ENCODE results near the gene SYK. TPM values are rescaled to one million over a fixed set of nuclear protein-coding genes. Genes with fewer than 3 reads are reported as not detected.
"Not testable (repeated sequence)": the region's sequence is repeated elsewhere in the genome, so short reads cannot be mapped to it uniquely, and the experiment has no call there.

The SYK gene
- total and polyA plus RNA-seq, 2 donors (not counting 1 experiment from before 2014, with no cell fraction given): 60.3 to 242 TPM

GRCh38 chr9:90816690-90817089 lies 15.1 kb downstream of the SYK start:
- WGBS (ENCODE audit: insufficient coverage): no CpG with 5 or more reads among the region's 2 CpGs
- DNase-seq (no peak), ATAC-seq (ENCODE audit: low read depth) (no peak)
- Mint-ChIP-seq H3K9me3 (ENCODE audit: insufficient read depth) (peaks cover 3% of the 10 kb centered on the region), H3K27ac (peak overlapping the region; percentile 64), H3K4me1 (peaks cover 92% of the 10 kb centered on the region), H3K27me3 (no peaks in the 10 kb centered on the region), H3K4me3 (peak overlapping the region; percentile 12)
- no peak overlapping the region for H3K4me2 ChIP-seq (replicated peaks; ENCODE audit: low read depth, low read length, poor library complexity, severe bottlenecking)
- no peak overlapping the region for H3K9ac ChIP-seq (ENCODE audit: low read length)
- no peak overlapping the region for H2AFZ ChIP-seq (ENCODE audit: insufficient read depth, low read depth, low read length, poor library complexity, severe bottlenecking)
- H3K4me1 ChIP-seq (ENCODE audit: control insufficient read depth in 2 of 2, insufficient read depth in 2 of 2, low read length in 2 of 2): peaks cover 67 to 70% of the 10 kb centered on the region in 2 donors
- ChIA-PET CTCF (interaction anchor here (1.7 to 3.6 kb wide), 6 partner anchors 10 to 42 kb away, joined by 4 to 26 read pairs (median 10); partner anchors contain the start of gene SYK), POLR2A (interaction anchor here (1.2 to 2.7 kb wide), 3 partner anchors 10 to 15 kb away, joined by 4 to 21 read pairs (median 13); partner anchors contain the start of gene SYK)
- no peaks in the 10 kb centered on the region for H3K27me3 ChIP-seq (replicated peaks in 1 of 4; ENCODE audit: control extremely low read depth in 1 of 4, control insufficient read depth in 3 of 4, insufficient read depth in 4 of 4, low read length in 3 of 4)
- TF ChIP-seq CTCF (IDR thresholded peaks at IDR 0.05) (no peak), EZH2 (IDR thresholded peaks at IDR 0.05; ENCODE audit: borderline replicate concordance, insufficient read depth, low read depth, low read length, poor library complexity, severe bottlenecking) (no peak)
- peaks cover 40% of the 10 kb centered on the region for H4K20me1 ChIP-seq (ENCODE audit: control insufficient read depth, insufficient read depth, low read length, poor library complexity, severe bottlenecking)
- peaks cover 0 to 42% of the 10 kb centered on the region in 2 experiments for H3K36me3 ChIP-seq (replicated peaks in 1 of 2; ENCODE audit: control extremely low read depth in 1 of 2, control insufficient read depth in 1 of 2, extremely low read depth in 1 of 2, insufficient read depth in 2 of 2, low read length in 1 of 2)
- no peak overlapping the region for H3K4me3 ChIP-seq (ENCODE audit: control extremely low read depth in 1 of 5, extremely low read depth in 1 of 5, insufficient read depth in 1 of 5, low read depth in 2 of 5, low read length in 4 of 5)
- H3K27ac ChIP-seq (ENCODE audit: low read length in 2 of 2): peak overlapping the region in 1 of 2 donors; percentile 86
- H3K9me3 ChIP-seq (ENCODE audit: control extremely low read depth in 1 of 3, control insufficient read depth in 2 of 3, insufficient read depth in 1 of 3, low read length in 2 of 3): no peaks in the 10 kb centered on the region
- peaks cover 99% of the 10 kb centered on the region for H3K79me2 ChIP-seq (ENCODE audit: control insufficient read depth, insufficient read depth, low read length)
- intact Hi-C loops (cut with micrococcal nuclease): no loop called here

- no peak for ATAC-seq (ENCODE audit: low read depth)
- H3K27ac ChIP-seq (ENCODE audit: low read length in 2 of 2): peak overlapping the region in 1 of 2 donors; percentile 21
- H2AFZ ChIP-seq (ENCODE audit: insufficient read depth, low read depth, low read length, poor library complexity, severe bottlenecking): no peak overlapping the region
- CTCF ChIA-PET: interaction anchor here (1.3 kb wide), 1 partner anchor 20 kb away, joined by 3 read pairs; no protein-coding TSS in a partner anchor
- Mint-ChIP-seq H3K9me3 (ENCODE audit: insufficient read depth) (peaks cover 3% of the 10 kb centered on the region), H3K4me3 (no peak overlapping the region), H3K27me3 (no peaks in the 10 kb centered on the region), H3K27ac (peak overlapping the region; percentile 76), H3K4me1 (peaks cover 88% of the 10 kb centered on the region)
- intact Hi-C loops (cut with micrococcal nuclease): no loop called here
- no peaks in the 10 kb centered on the region for H3K27me3 ChIP-seq (replicated peaks in 1 of 4; ENCODE audit: control extremely low read depth in 1 of 4, control insufficient read depth in 3 of 4, insufficient read depth in 4 of 4, low read length in 3 of 4)
- 83% methylated on average over 4 of the region's 6 CpGs for WGBS (ENCODE audit: insufficient coverage)
- peaks cover 63 to 68% of the 10 kb centered on the region in 2 donors for H3K4me1 ChIP-seq (ENCODE audit: control insufficient read depth in 2 of 2, insufficient read depth in 2 of 2, low read length in 2 of 2)
- H3K79me2 ChIP-seq (ENCODE audit: control insufficient read depth, insufficient read depth, low read length): peaks cover 99% of the 10 kb centered on the region
- peaks cover 0 to 54% of the 10 kb centered on the region in 2 experiments for H3K36me3 ChIP-seq (replicated peaks in 1 of 2; ENCODE audit: control extremely low read depth in 1 of 2, control insufficient read depth in 1 of 2, extremely low read depth in 1 of 2, insufficient read depth in 2 of 2, low read length in 1 of 2)
- no peaks in the 10 kb centered on the region for H3K9me3 ChIP-seq (ENCODE audit: control extremely low read depth in 1 of 3, control insufficient read depth in 2 of 3, insufficient read depth in 1 of 3, low read length in 2 of 3)
- no peak for DNase-seq
- TF ChIP-seq EZH2 (IDR thresholded peaks at IDR 0.05; ENCODE audit: borderline replicate concordance, insufficient read depth, low read depth, low read length, poor library complexity, severe bottlenecking) (no peak), CTCF (IDR thresholded peaks at IDR 0.05) (no peak)
- no peak overlapping the region for H3K4me3 ChIP-seq (ENCODE audit: control extremely low read depth in 1 of 5, extremely low read depth in 1 of 5, insufficient read depth in 1 of 5, low read depth in 2 of 5, low read length in 4 of 5)
- POLR2A ChIA-PET: interaction anchor here (0.7 kb wide), 1 partner anchor 1437 kb away, joined by 3 read pairs; no protein-coding TSS in a partner anchor
- peaks cover 53% of the 10 kb centered on the region for H4K20me1 ChIP-seq (ENCODE audit: control insufficient read depth, insufficient read depth, low read length, poor library complexity, severe bottlenecking)
- no peak overlapping the region for H3K4me2 ChIP-seq (replicated peaks; ENCODE audit: low read depth, low read length, poor library complexity, severe bottlenecking)
- H3K9ac ChIP-seq (ENCODE audit: low read length): no peak overlapping the region
Measured at GRCh38 chr9:90818279-90818678, 16.7 kb downstream of the SYK start.

- H3K27me3 ChIP-seq (replicated peaks in 1 of 4; ENCODE audit: control extremely low read depth in 1 of 4, control insufficient read depth in 3 of 4, insufficient read depth in 4 of 4, low read length in 3 of 4); POLR2A ChIA-PET; intact Hi-C loops (cut with micrococcal nuclease); H3K4me2 ChIP-seq (replicated peaks; ENCODE audit: low read depth, low read length, poor library complexity, severe bottlenecking); H3K27ac ChIP-seq (ENCODE audit: low read length in 2 of 2); DNase-seq; H2AFZ ChIP-seq (ENCODE audit: insufficient read depth, low read depth, low read length, poor library complexity, severe bottlenecking); H3K4me3 ChIP-seq (ENCODE audit: control extremely low read depth in 1 of 5, extremely low read depth in 1 of 5, insufficient read depth in 1 of 5, low read depth in 2 of 5, low read length in 4 of 5); ATAC-seq (ENCODE audit: low read depth); H3K9me3 Mint-ChIP-seq (ENCODE audit: insufficient read depth); H3K4me3 Mint-ChIP-seq; H3K27me3 Mint-ChIP-seq; H3K9ac ChIP-seq (ENCODE audit: low read length); H3K9me3 ChIP-seq (ENCODE audit: control extremely low read depth in 1 of 3, control insufficient read depth in 2 of 3, insufficient read depth in 1 of 3, low read length in 2 of 3): not testable (repeated sequence)
- Histone ChIP-seq H3K4me1 (ENCODE audit: control insufficient read depth in 2 of 2, insufficient read depth in 2 of 2, low read length in 2 of 2) (peaks cover 51 to 54% of the 10 kb centered on the region in 2 donors), H3K79me2 (ENCODE audit: control insufficient read depth, insufficient read depth, low read length) (peaks cover 100% of the 10 kb centered on the region), H4K20me1 (ENCODE audit: control insufficient read depth, insufficient read depth, low read length, poor library complexity, severe bottlenecking) (peaks cover 48% of the 10 kb centered on the region), H3K36me3 (replicated peaks in 1 of 2; ENCODE audit: control extremely low read depth in 1 of 2, control insufficient read depth in 1 of 2, extremely low read depth in 1 of 2, insufficient read depth in 2 of 2, low read length in 1 of 2) (peaks cover 0 to 53% of the 10 kb centered on the region in 2 experiments)
- Mint-ChIP-seq H3K27ac (peak overlapping the region; percentile 67), H3K4me1 (peaks cover 87% of the 10 kb centered on the region)
- CTCF ChIA-PET: interaction anchor here (1.2 kb wide), 1 partner anchor 19 kb away, joined by 3 read pairs; no protein-coding TSS in a partner anchor
- WGBS (ENCODE audit: insufficient coverage): 44% methylated on average over 4 of the region's 4 CpGs
Measured at GRCh38 chr9:90820406-90820805, 18.8 kb downstream of the SYK start.

Data from B cell (primary cell).